Measurements from ENCODE around the gene NDST1. TPM values are rescaled to one million over a fixed set of nuclear protein-coding genes. Genes with fewer than 3 reads are reported as not detected.
"Not testable (repeated sequence)": the region's sequence is repeated elsewhere in the genome, so short reads cannot be mapped to it uniquely, and the experiment has no call there.

Gene NDST1
- 1 to 10 TPM; 7.1 to 7.3 TPM for total RNA-seq

GRCh38 chr5:150507474-150508276, at the start of gene NDST1:
Gene NDST1, plus strand, starts transcription at chr5:150508131. Its CDS starts 13,124 bp downstream, at chr5:150521255.
- DNase-seq = no peak
- Mint-ChIP-seq H3K27me3 (no peaks in the 10 kb centered on the region), H3K36me3 (no peaks in the 10 kb centered on the region), H3K4me3 (no peak within 1 kb of the TSS), H3K27ac (no peak within 1 kb of the TSS), H3K4me1 (no peaks in the 10 kb centered on the region), H3K9me3 (no peaks in the 10 kb centered on the region)

- peak; percentile 84 for DNase-seq
- Mint-ChIP-seq H3K36me3 (no peaks in the 10 kb centered on the region), H3K27ac (peak overlapping the region; percentile 49), H3K4me1 (peaks cover 16% of the 10 kb centered on the region), H3K9me3 (no peaks in the 10 kb centered on the region), H3K27me3 (no peaks in the 10 kb centered on the region), H3K4me3 (no peak overlapping the region)
Observed at GRCh38 chr5:150458802-150459557, 49.0 kb upstream of the NDST1 start.

GRCh38 chr5:150460781-150461180, 47.1 kb upstream of the NDST1 start:
- H3K36me3 Mint-ChIP-seq = no peaks in the 10 kb centered on the region
- H3K27ac Mint-ChIP-seq = peak overlapping the region; percentile 78
- H3K9me3 Mint-ChIP-seq = no peaks in the 10 kb centered on the region
- H3K4me1 Mint-ChIP-seq = peaks cover 16% of the 10 kb centered on the region
- no peak for DNase-seq
- H3K27me3 Mint-ChIP-seq = no peaks in the 10 kb centered on the region
- H3K4me3 Mint-ChIP-seq = no peak overlapping the region

GRCh38 chr5:150461231-150461630, 46.7 kb upstream of the NDST1 start:
- no peaks in the 10 kb centered on the region for H3K9me3 Mint-ChIP-seq
- H3K36me3 Mint-ChIP-seq = no peaks in the 10 kb centered on the region
- no peaks in the 10 kb centered on the region for H3K27me3 Mint-ChIP-seq
- no peak for DNase-seq
- no peak overlapping the region for H3K4me3 Mint-ChIP-seq
- peaks cover 16% of the 10 kb centered on the region for H3K4me1 Mint-ChIP-seq
- H3K27ac Mint-ChIP-seq = peak overlapping the region; percentile 78

GRCh38 chr5:150464554-150465012, 43.3 kb upstream of the NDST1 start:
- Mint-ChIP-seq H3K27me3 (no peaks in the 10 kb centered on the region), H3K4me3 (no peak overlapping the region), H3K36me3 (no peaks in the 10 kb centered on the region), H3K27ac (no peak overlapping the region), H3K9me3 (no peaks in the 10 kb centered on the region), H3K4me1 (peaks cover 3% of the 10 kb centered on the region)
- no peak for DNase-seq

GRCh38 chr5:150465927-150466326, 42.0 kb upstream of the NDST1 start:
- H3K36me3 Mint-ChIP-seq = no peaks in the 10 kb centered on the region
- H3K27me3 Mint-ChIP-seq = no peaks in the 10 kb centered on the region
- no peak overlapping the region for H3K27ac Mint-ChIP-seq
- DNase-seq = no peak
- no peak overlapping the region for H3K4me3 Mint-ChIP-seq
- no peaks in the 10 kb centered on the region for H3K9me3 Mint-ChIP-seq
- no peaks in the 10 kb centered on the region for H3K4me1 Mint-ChIP-seq

- Mint-ChIP-seq H3K4me1 (no peaks in the 10 kb centered on the region), H3K27me3 (no peaks in the 10 kb centered on the region), H3K36me3 (no peaks in the 10 kb centered on the region), H3K9me3 (no peaks in the 10 kb centered on the region), H3K4me3 (no peak overlapping the region), H3K27ac (no peak overlapping the region)
- DNase-seq = no peak
Observed at GRCh38 chr5:150468206-150468605, 39.7 kb upstream of the NDST1 start.

- Mint-ChIP-seq H3K4me3 (no peak overlapping the region), H3K9me3 (no peaks in the 10 kb centered on the region), H3K27me3 (no peaks in the 10 kb centered on the region), H3K27ac (no peak overlapping the region), H3K36me3 (no peaks in the 10 kb centered on the region), H3K4me1 (no peaks in the 10 kb centered on the region)
- no peak for DNase-seq
Observed at GRCh38 chr5:150469718-150470469, 38.0 kb upstream of the NDST1 start.

- Mint-ChIP-seq H3K4me3 (no peak overlapping the region), H3K9me3 (no peaks in the 10 kb centered on the region), H3K36me3 (no peaks in the 10 kb centered on the region), H3K27ac (no peak overlapping the region), H3K27me3 (no peaks in the 10 kb centered on the region), H3K4me1 (no peaks in the 10 kb centered on the region)
- DNase-seq = no peak
Observed at GRCh38 chr5:150473673-150474358, 34.1 kb upstream of the NDST1 start.

- H3K9me3 Mint-ChIP-seq, H3K4me1 Mint-ChIP-seq, H3K27me3 Mint-ChIP-seq: not testable (repeated sequence)
Observed at GRCh38 chr5:150476568-150476967, 31.4 kb upstream of the NDST1 start.

GRCh38 chr5:150479416-150479815, 28.5 kb upstream of the NDST1 start:
- Mint-ChIP-seq H3K9me3 (no peaks in the 10 kb centered on the region), H3K4me1 (no peaks in the 10 kb centered on the region), H3K27me3 (no peaks in the 10 kb centered on the region), H3K36me3 (no peaks in the 10 kb centered on the region), H3K4me3 (no peak overlapping the region), H3K27ac (no peak overlapping the region)
- DNase-seq = no peak

More at GRCh38 chr5:150476568-150476967, 31.4 kb upstream of the NDST1 start:
- not testable (repeated sequence) for H3K4me3 Mint-ChIP-seq, DNase-seq, H3K36me3 Mint-ChIP-seq, H3K27ac Mint-ChIP-seq

- no peak overlapping the region for H3K4me3 Mint-ChIP-seq
- peaks cover 6% of the 10 kb centered on the region for H3K27me3 Mint-ChIP-seq
- H3K27ac Mint-ChIP-seq = no peak overlapping the region
- no peak for DNase-seq
- no peaks in the 10 kb centered on the region for H3K9me3 Mint-ChIP-seq
- H3K4me1 Mint-ChIP-seq = no peaks in the 10 kb centered on the region
- no peaks in the 10 kb centered on the region for H3K36me3 Mint-ChIP-seq
Observed at GRCh38 chr5:150481708-150481965, 26.3 kb upstream of the NDST1 start.

- Mint-ChIP-seq H3K27ac (no peak overlapping the region), H3K27me3 (peaks cover 7% of the 10 kb centered on the region), H3K36me3 (no peaks in the 10 kb centered on the region), H3K9me3 (no peaks in the 10 kb centered on the region), H3K4me3 (no peak overlapping the region), H3K4me1 (peaks cover under 1% of the 10 kb centered on the region)
- DNase-seq = no peak
Observed at GRCh38 chr5:150481972-150482406, 25.9 kb upstream of the NDST1 start.

GRCh38 chr5:150484964-150485692, 22.8 kb upstream of the NDST1 start:
- peak overlapping the region; percentile 14 for H3K27ac Mint-ChIP-seq
- H3K4me1 Mint-ChIP-seq = peaks cover 8% of the 10 kb centered on the region
- peaks cover 18% of the 10 kb centered on the region for H3K27me3 Mint-ChIP-seq
- DNase-seq = no peak
- no peaks in the 10 kb centered on the region for H3K36me3 Mint-ChIP-seq
- peak overlapping the region; percentile 56 for H3K4me3 Mint-ChIP-seq
- no peaks in the 10 kb centered on the region for H3K9me3 Mint-ChIP-seq

All from activated naive CD8-positive, alpha-beta T cell treated with anti-CD3 and anti-CD28 coated beads for 36 hours (primary cell).